Stimulated activated CD4-positive, alpha-beta T cell treated with anti-CD3 and anti-CD28 coated beads, Interleukin-12 subunit alpha, Interleukin-12 subunit beta, amount 100 ng/mL, for 4 hours (primary cell): ENCODE data around the gene ANKRD66.

Source experiments
- DNase-seq: peaks from one replicate; pipeline ENCODE4 v3.0.0-alpha.2; 2020

Gene ANKRD66

GRCh38 chr6:46792635-46793034 lies 45.9 kb downstream of the ANKRD66 start:
- DNase-seq = no peak

GRCh38 chr6:46793138-46793537 lies 46.4 kb downstream of the ANKRD66 start, which contains the start of gene MEP1A:
Gene MEP1A, plus strand, starts transcription at chr6:46793389. Its CDS starts 10 bp downstream, at chr6:46793399.
- no peak for DNase-seq

- no peak for DNase-seq
Measured at GRCh38 chr6:46794068-46794467, 47.3 kb downstream of the ANKRD66 start.

- DNase-seq = no peak
Measured at GRCh38 chr6:46795816-46796215, 49.1 kb downstream of the ANKRD66 start.

DNA sequence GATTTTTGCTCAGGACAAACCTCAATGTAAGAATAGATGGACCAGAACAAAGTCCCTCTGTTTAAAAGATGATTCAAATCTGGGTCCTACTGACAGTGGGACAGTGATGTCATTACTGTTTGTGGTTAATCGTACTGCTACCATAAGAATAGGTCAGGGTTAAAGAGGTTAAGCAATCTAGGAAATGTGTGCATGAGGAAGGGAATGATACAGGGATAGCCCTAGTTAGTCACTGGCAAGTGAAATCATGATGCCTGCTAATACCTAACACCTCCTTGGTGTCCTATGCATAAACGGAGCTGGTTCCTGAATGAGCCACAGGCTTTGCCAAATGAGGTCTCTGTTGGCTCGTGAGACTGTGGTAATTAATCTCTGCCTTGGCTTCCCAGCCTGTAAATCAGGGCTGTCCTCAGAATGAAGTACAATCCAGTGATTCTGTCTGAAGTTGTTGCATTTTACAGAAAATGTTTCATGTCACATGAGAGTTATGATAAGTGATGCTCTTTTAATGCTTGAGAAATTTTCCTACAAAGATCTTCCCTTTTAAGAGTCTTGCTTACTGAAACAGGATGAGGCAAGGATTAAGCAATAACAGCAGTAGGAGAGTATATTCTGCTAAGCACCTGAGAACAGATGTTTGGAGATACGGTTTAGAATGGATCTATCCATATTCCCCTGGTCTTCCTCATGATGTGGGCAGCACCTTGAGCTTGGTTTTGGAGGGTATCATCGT lies 50.3 kb downstream of the ANKRD66 start:
- DNase-seq = no peak

DNA sequence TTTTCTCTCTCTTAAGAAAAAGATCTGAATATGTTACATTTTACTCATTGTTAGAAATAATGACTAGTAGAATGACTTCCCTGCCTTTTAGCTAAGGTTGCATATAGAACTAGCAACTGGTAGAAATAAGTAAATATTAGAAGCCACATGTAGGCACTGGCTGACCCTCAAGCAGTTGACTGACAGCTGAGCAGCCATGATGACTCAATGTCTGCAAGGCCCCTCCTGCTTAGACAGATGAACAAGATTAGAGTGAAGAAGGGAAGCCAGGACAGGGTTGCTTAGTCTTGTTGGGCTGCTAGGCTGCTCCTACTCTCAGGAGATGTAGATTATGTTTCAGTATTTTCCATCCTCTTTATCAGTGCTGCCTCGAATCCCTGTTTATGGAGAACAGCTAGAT lies 52.9 kb downstream of the ANKRD66 start:
- no peak for DNase-seq

- DNase-seq = no peak
Measured at GRCh38 chr6:46808806-46809205, 62.1 kb downstream of the ANKRD66 start.
